ENCODE data around the gene PRAME. TPM values are rescaled to one million over a fixed set of nuclear protein-coding genes. Genes with fewer than 3 reads are reported as not detected.

The PRAME gene
- total and polyA plus RNA-seq, 10 of the 15 experiments (the other 5 are each of a cell fraction or from before 2014, with no cell fraction given): 0.40 to 2.5 (median 0.65) TPM

DNA sequence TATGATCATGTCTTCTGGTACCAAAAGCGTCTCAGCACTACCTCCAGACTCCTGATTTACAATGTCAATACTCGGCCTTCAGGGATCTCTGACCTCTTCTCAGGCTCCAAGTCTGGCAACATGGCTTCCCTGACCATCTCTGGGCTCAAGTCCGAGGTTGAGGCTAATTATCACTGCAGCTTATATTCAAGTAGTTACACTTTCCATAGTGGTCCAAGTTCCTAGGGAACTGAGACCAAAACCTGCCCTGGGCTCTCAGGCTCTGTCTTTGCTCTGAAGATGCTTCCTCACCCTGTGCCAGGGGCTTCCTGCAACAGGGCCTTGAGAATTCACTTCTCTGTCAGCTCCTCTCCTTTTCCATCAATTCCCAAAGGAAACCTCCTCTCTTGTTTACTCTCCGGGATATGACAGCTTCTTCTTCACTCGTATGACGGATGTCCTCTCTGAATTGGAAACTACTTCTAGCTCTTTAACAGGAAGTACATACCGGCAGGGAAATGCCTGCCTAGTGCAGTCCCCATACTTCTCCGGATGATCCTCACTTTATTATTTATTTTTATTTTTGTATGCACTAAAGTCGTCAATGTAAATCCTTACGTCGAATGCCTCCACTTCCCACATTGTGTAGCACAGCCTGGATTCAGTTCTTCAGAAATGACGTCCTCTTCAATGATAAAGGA, 29.6 kb upstream of the PRAME start:
- Histone ChIP-seq H3K4me2 (ENCODE audit: control insufficient read depth, insufficient read depth) (no peak overlapping the region), H3K36me3 (ENCODE audit: control insufficient read depth in 2 of 2, insufficient read depth in 2 of 2, low read length in 1 of 2) (no peaks in the 10 kb centered on the region), H3K9ac (ENCODE audit: control insufficient read depth, insufficient read depth, low read length) (no peak overlapping the region), H3K79me2 (ENCODE audit: control insufficient read depth, insufficient read depth, low read length) (no peaks in the 10 kb centered on the region), H3K9me3 (replicated peaks; ENCODE audit: control insufficient read depth, insufficient read depth, low read length) (no peaks in the 10 kb centered on the region), H3K4me1 (ENCODE audit: control insufficient read depth, insufficient read depth, low read length) (no peaks in the 10 kb centered on the region), H3K27me3 (replicated peaks in 1 of 2; ENCODE audit: control insufficient read depth in 2 of 2, insufficient read depth in 2 of 2, low read length in 1 of 2) (no peaks in the 10 kb centered on the region), H3K27ac (ENCODE audit: control insufficient read depth, insufficient read depth) (no peak overlapping the region), H2AFZ (ENCODE audit: control insufficient read depth, low read depth, low read length) (no peak overlapping the region), H3K4me3 (no peak overlapping the region), H4K20me1 (ENCODE audit: control insufficient read depth, insufficient read depth) (no peaks in the 10 kb centered on the region)
- intact Hi-C loops (cut with micrococcal nuclease; ENCODE audit: unreplicated experiment) (loop anchor here (5.0 kb wide), 1 partner anchor 126 kb away; no protein-coding TSS in a partner anchor), in situ Hi-C loops (cut with MboI) (no loop called here)
- no peak for FAIRE-seq
- ATAC-seq: no peak
- ChIA-PET SMC1A (ENCODE audit: uncharacterized antibody, unreplicated experiment) (interaction anchor here (0.9 to 3.9 kb wide), 5 partner anchors 72 to 352 kb away, joined by 3 to 23 read pairs (median 5); no protein-coding TSS in a partner anchor), POLR2A (no interaction called here), CTCF (interaction anchor here (0.9 to 4.8 kb wide), 15 partner anchors 11 to 166 kb away, joined by 3 to 31 read pairs (median 6); partner anchors contain the start of gene PRAME), RAD21 (ENCODE audit: unreplicated experiment) (interaction anchor here (1.3 to 3.7 kb wide), 6 partner anchors 12 to 121 kb away, joined by 3 to 12 read pairs (median 4); no protein-coding TSS in a partner anchor)
- BruUV-seq (replicated peaks): no TSS peak
- DNase-seq (ENCODE audit: low read depth, low spot score): no peak
- WGBS (ENCODE audit: insufficient coverage, insufficient replicate concordance, low lambda C conversion rate, missing lambda C conversion rate): 42% methylated on average over 12 of the region's 12 CpGs
- no peak for TF ChIP-seq STAT1 (conservative IDR thresholded peaks at IDR 0.05)
- no peak for TF ChIP-seq ZNF384 (IDR thresholded peaks at IDR 0.05; ENCODE audit: borderline replicate concordance, low read depth, low read length)
- no peak for TF ChIP-seq WRNIP1 (IDR thresholded peaks at IDR 0.05; ENCODE audit: borderline replicate concordance, low read depth, low read length)
- TF ChIP-seq EP300 (IDR thresholded peaks at IDR 0.05; ENCODE audit: borderline replicate concordance in 1 of 2, control insufficient read depth in 1 of 2, low read depth in 2 of 2, low read length in 2 of 2): no peak
- TF ChIP-seq, protein P1, sequence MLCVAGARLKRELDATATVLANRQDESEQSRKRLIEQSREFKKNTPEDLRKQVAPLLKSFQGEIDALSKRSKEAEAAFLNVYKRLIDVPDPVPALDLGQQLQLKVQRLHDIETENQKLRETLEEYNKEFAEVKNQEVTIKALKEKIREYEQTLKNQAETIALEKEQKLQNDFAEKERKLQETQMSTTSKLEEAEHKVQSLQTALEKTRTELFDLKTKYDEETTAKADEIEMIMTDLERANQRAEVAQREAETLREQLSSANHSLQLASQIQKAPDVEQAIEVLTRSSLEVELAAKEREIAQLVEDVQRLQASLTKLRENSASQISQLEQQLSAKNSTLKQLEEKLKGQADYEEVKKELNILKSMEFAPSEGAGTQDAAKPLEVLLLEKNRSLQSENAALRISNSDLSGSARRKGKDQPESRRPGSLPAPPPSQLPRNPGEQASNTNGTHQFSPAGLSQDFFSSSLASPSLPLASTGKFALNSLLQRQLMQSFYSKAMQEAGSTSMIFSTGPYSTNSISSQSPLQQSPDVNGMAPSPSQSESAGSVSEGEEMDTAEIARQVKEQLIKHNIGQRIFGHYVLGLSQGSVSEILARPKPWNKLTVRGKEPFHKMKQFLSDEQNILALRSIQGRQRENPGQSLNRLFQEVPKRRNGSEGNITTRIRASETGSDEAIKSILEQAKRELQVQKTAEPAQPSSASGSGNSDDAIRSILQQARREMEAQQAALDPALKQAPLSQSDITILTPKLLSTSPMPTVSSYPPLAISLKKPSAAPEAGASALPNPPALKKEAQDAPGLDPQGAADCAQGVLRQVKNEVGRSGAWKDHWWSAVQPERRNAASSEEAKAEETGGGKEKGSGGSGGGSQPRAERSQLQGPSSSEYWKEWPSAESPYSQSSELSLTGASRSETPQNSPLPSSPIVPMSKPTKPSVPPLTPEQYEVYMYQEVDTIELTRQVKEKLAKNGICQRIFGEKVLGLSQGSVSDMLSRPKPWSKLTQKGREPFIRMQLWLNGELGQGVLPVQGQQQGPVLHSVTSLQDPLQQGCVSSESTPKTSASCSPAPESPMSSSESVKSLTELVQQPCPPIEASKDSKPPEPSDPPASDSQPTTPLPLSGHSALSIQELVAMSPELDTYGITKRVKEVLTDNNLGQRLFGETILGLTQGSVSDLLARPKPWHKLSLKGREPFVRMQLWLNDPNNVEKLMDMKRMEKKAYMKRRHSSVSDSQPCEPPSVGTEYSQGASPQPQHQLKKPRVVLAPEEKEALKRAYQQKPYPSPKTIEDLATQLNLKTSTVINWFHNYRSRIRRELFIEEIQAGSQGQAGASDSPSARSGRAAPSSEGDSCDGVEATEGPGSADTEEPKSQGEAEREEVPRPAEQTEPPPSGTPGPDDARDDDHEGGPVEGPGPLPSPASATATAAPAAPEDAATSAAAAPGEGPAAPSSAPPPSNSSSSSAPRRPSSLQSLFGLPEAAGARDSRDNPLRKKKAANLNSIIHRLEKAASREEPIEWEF (IDR thresholded peaks at IDR 0.05; ENCODE audit: insufficient replicate concordance, low read depth, low read length): no peak
- TF ChIP-seq, protein P2, sequence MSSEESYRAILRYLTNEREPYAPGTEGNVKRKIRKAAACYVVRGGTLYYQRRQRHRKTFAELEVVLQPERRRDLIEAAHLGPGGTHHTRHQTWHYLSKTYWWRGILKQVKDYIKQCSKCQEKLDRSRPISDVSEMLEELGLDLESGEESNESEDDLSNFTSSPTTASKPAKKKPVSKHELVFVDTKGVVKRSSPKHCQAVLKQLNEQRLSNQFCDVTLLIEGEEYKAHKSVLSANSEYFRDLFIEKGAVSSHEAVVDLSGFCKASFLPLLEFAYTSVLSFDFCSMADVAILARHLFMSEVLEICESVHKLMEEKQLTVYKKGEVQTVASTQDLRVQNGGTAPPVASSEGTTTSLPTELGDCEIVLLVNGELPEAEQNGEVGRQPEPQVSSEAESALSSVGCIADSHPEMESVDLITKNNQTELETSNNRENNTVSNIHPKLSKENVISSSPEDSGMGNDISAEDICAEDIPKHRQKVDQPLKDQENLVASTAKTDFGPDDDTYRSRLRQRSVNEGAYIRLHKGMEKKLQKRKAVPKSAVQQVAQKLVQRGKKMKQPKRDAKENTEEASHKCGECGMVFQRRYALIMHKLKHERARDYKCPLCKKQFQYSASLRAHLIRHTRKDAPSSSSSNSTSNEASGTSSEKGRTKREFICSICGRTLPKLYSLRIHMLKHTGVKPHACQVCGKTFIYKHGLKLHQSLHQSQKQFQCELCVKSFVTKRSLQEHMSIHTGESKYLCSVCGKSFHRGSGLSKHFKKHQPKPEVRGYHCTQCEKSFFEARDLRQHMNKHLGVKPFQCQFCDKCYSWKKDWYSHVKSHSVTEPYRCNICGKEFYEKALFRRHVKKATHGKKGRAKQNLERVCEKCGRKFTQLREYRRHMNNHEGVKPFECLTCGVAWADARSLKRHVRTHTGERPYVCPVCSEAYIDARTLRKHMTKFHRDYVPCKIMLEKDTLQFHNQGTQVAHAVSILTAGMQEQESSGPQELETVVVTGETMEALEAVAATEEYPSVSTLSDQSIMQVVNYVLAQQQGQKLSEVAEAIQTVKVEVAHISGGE (CRISPR knock-in tag; IDR thresholded peaks at IDR 0.05): no peak
- no peak for TF ChIP-seq ZBED1 (IDR thresholded peaks at IDR 0.05; ENCODE audit: borderline replicate concordance)
- TF ChIP-seq RCOR1 (conservative IDR thresholded peaks at IDR 0.05; ENCODE audit: low read depth, low read length): no peak
- no peak for TF ChIP-seq MYC (IDR thresholded peaks at IDR 0.05; ENCODE audit: insufficient read depth, insufficient read length, insufficient replicate concordance, low read length, severe bottlenecking)
- no peak for TF ChIP-seq CBFB (IDR thresholded peaks at IDR 0.05; ENCODE audit: low read depth)

Measured in GM12878 (cell line).